PC-3 (cell line): ENCODE results near the gene ADORA1. TPM values are rescaled to one million over a fixed set of nuclear protein-coding genes. Genes with fewer than 3 reads are reported as not detected.

Source experiments
- ATAC-seq: fragments of 200-7000 bp; cut with Tn5 transposase; 2 replicates; pipeline ENCODE4 v1.9.1; 2020; ENCODE audit warnings: mild to moderate bottlenecking, moderate library complexity
- BruUV-seq: library from RNA; stranded (reverse); fragments of 400-500 nt; replicated peaks from 2 replicates; lab custom pipeline; 2021; lab: Mats Ljungman, UMichigan
- CTCF ChIA-PET: fragments of 300-600 bp; sonication (Branson Sonifier 250); formaldehyde crosslinking; loops from one replicate; lab custom pipeline; 2022; ENCODE audit warnings: antibody characterized with exemption; lab: Charles Lee
- POLR2A ChIA-PET: fragments of 300-600 bp; sonication (Branson Sonifier 250); formaldehyde crosslinking; loops from one replicate; lab custom pipeline; 2022; ENCODE audit warnings: antibody characterized with exemption; ENCODE audit not compliant: unreplicated experiment; lab: Charles Lee
- DNase-seq: peaks from one replicate; pipeline ENCODE4 v3.0.0-alpha.2; 2015
- H2AFZ ChIP-seq: fragments of 300-600 bp; sonication (generic); 2 replicates; pipeline ENCODE4 v1.6.0; 2016; ENCODE audit warnings: antibody characterized with exemption, low read length
- H3F3A ChIP-seq: fragments of 300-600 bp; sonication (generic); one replicate; pipeline ENCODE4 v1.6.0; 2017; ENCODE audit warnings: antibody characterized with exemption, low read length, control low read depth, mild to moderate bottlenecking; ENCODE audit not compliant: unreplicated experiment
- H3K27ac ChIP-seq: fragments of 300-600 bp; sonication (generic); 2 replicates; pipeline ENCODE4 v1.5.1; 2016; ENCODE audit warnings: mild to moderate bottlenecking, low read length
- H3K27me3 ChIP-seq: fragments of 300-600 bp; sonication (generic); 2 replicates; pipeline ENCODE4 v1.6.1; 2016; ENCODE audit warnings: low read length, mixed read lengths
- H3K36me3 ChIP-seq: fragments of 300-600 bp; sonication (generic); 2 replicates; pipeline ENCODE4 v1.6.1; 2016; ENCODE audit warnings: low read depth, mixed run types, low read length, mixed read lengths
- H3K4me1 ChIP-seq: fragments of 300-600 bp; sonication (generic); 2 replicates; pipeline ENCODE4 v1.5.1; 2016; ENCODE audit warnings: low read length; ENCODE audit not compliant: insufficient read depth
- H3K4me2 ChIP-seq: fragments of 300-600 bp; sonication (generic); 2 replicates; pipeline ENCODE4 v1.6.0; 2016; ENCODE audit warnings: low read length
- H3K4me3 ChIP-seq: fragments of 300-600 bp; sonication (generic); 2 replicates; pipeline ENCODE4 v1.5.1; 2016; ENCODE audit warnings: mild to moderate bottlenecking, low read length, mixed read lengths
- H3K79me2 ChIP-seq: fragments of 300-600 bp; sonication (generic); 2 replicates; pipeline ENCODE4 v1.6.1; 2017; ENCODE audit warnings: low read length, mixed read lengths
- H3K9ac ChIP-seq: fragments of 300-600 bp; sonication (generic); 2 replicates; pipeline ENCODE4 v1.6.0; 2016; ENCODE audit warnings: mild to moderate bottlenecking, low read length
- H3K9me2 ChIP-seq: fragments of 300-600 bp; sonication (generic); replicated peaks from 2 replicates; pipeline ENCODE4 v1.6.1; 2016; ENCODE audit warnings: mixed run types, low read length, mixed read lengths
- H3K9me3 ChIP-seq: fragments of 300-600 bp; sonication (generic); 2 replicates; pipeline ENCODE4 v1.6.1; 2016; ENCODE audit warnings: low read length, mixed read lengths
- H4K20me1 ChIP-seq: fragments of 300-600 bp; sonication (generic); 2 replicates; pipeline ENCODE4 v1.6.1; 2016; ENCODE audit warnings: low read length, mixed read lengths
- CTCF ChIP-seq: fragments of 300-600 bp; sonication (generic); conservative IDR thresholded peaks from 2 replicates; pipeline ENCODE4 v1.5.1; 2017; ENCODE audit warnings: antibody characterized with exemption, low read depth, mild to moderate bottlenecking, low read length
- EZH2 ChIP-seq: fragments of 300-600 bp; sonication (generic); IDR thresholded peaks from one replicate; pipeline ENCODE4 v1.6.1; 2017; ENCODE audit warnings: antibody characterized with exemption, mild to moderate bottlenecking, low read length; ENCODE audit not compliant: unreplicated experiment
- EZH2phosphoT487 ChIP-seq: fragments of 300-600 bp; sonication (generic); IDR thresholded peaks from 2 replicates; pipeline ENCODE4 v1.6.1; 2018; ENCODE audit warnings: mild to moderate bottlenecking, antibody characterized with exemption, low read length, borderline replicate concordance
- intact Hi-C: fragments of 100-400 bp; cut with micrococcal nuclease; formaldehyde crosslinking; loops from 2 replicates; pipeline ENCODE4 v1.9.0; 2023
- total RNA-seq: library from RNA; depleted of rRNA; stranded (reverse); fragments of >200 nt; gene quantifications from 2 replicates; pipeline ENCODE4 v1.2.3, GENCODE V29; 2014

ADORA1 gene
- total RNA-seq, 1 experiment from 2014 or later, result 1.4 TPM

- no peak overlapping the region for H3K9ac ChIP-seq
- H3K27ac ChIP-seq, result no peak overlapping the region
- no peaks in the 10 kb centered on the region for H4K20me1 ChIP-seq
- ChIA-PET CTCF (no interaction called here), POLR2A (no interaction called here)
- DNase-seq, result no peak
- BruUV-seq, result no TSS peak
- no peaks in the 10 kb centered on the region for H3K9me2 ChIP-seq
- H3K79me2 ChIP-seq, result no peaks in the 10 kb centered on the region
- H3K36me3 ChIP-seq, result no peaks in the 10 kb centered on the region
- no peak overlapping the region for H3K4me2 ChIP-seq
- no peaks in the 10 kb centered on the region for H3K27me3 ChIP-seq
- TF ChIP-seq CTCF (no peak), EZH2 (no peak), EZH2phosphoT487 (no peak)
- no peak for ATAC-seq
- intact Hi-C loops, result no loop called here
- no peaks in the 10 kb centered on the region for H3K9me3 ChIP-seq
- peaks cover 26% of the 10 kb centered on the region for H3K4me1 ChIP-seq
- no peak overlapping the region for H2AFZ ChIP-seq
- H3F3A ChIP-seq, result peaks cover 4% of the 10 kb centered on the region
- H3K4me3 ChIP-seq, result no peak overlapping the region
Measured at GRCh38 chr1:203149188-203149840, 21.8 kb downstream of the ADORA1 start.

- POLR2A ChIA-PET, result no interaction called here
- no peaks in the 10 kb centered on the region for H3K79me2 ChIP-seq
- H4K20me1 ChIP-seq, result no peaks in the 10 kb centered on the region
- no peaks in the 10 kb centered on the region for H3K9me3 ChIP-seq
- H3K36me3 ChIP-seq, result no peaks in the 10 kb centered on the region
- CTCF ChIA-PET, result no interaction called here
- no peak overlapping the region for H3K4me3 ChIP-seq
- H3F3A ChIP-seq, result peaks cover 4% of the 10 kb centered on the region
- ATAC-seq (no peak), DNase-seq (no peak)
- no peak overlapping the region for H3K27ac ChIP-seq
- intact Hi-C loops, result no loop called here
- H3K9me2 ChIP-seq, result no peaks in the 10 kb centered on the region
- no peak overlapping the region for H2AFZ ChIP-seq
- TF ChIP-seq CTCF, result no peak
- TF ChIP-seq EZH2, result no peak
- TF ChIP-seq EZH2phosphoT487, result no peak
- no peaks in the 10 kb centered on the region for H3K27me3 ChIP-seq
- peaks cover 31% of the 10 kb centered on the region for H3K4me1 ChIP-seq
- no TSS peak for BruUV-seq
- no peak overlapping the region for H3K9ac ChIP-seq
- H3K4me2 ChIP-seq, result no peak overlapping the region
Measured at GRCh38 chr1:203150511-203151297, 23.2 kb downstream of the ADORA1 start.
